Esophagus squamous epithelium (tissue), 4 donors: ENCODE measurements around the gene ELL3.

Experiments used
- CTCF ChIP-seq, 6 experiments: fragments of 450-650 bp in 4 of 6; fragments of 200-600 bp in 2 of 6; sonication (generic) in 2 of 6; IDR thresholded peaks; one replicate each; pipeline ENCODE4 v1.5.1; 2016 to 2019; ENCODE audit warnings: antibody characterized with exemption in 6 of 6, mild to moderate bottlenecking in 4 of 6, moderate library complexity in 4 of 6
- POLR2A ChIP-seq, 4 donors: fragments of 450-650 bp; IDR thresholded peaks; one replicate each; pipeline ENCODE4 v1.6.1; 2017; ENCODE audit warnings: antibody characterized with exemption in 4 of 4, mild to moderate bottlenecking in 4 of 4, moderate library complexity in 3 of 4

- TF ChIP-seq CTCF (IDR thresholded peaks at IDR 0.05) (no peak), POLR2A (IDR thresholded peaks at IDR 0.05) (no peak)
Measured at GRCh38 chr15:43776101-43776717, 557 bp downstream of the ELL3 start.
